Fibroblast of pulmonary artery (primary cell): ENCODE measurements around the gene RMRP.

ENCODE experiments used
- DNase-seq: peaks from one replicate; pipeline ENCODE4 v3.0.0-alpha.2; 2010; ENCODE audit warnings: low read depth
- H3K4me3 ChIP-seq: replicated peaks from 2 replicates; pipeline ENCODE4 v1.5.1; 2011; ENCODE audit warnings: low read depth, mild to moderate bottlenecking, control low read depth, low read length, moderate library complexity
- CTCF ChIP-seq: IDR thresholded peaks from 2 replicates; pipeline ENCODE4 v1.5.1; 2011; ENCODE audit warnings: mild to moderate bottlenecking, control low read depth, low read length, inconsistent platforms; ENCODE audit errors: missing control alignments

RMRP gene

GRCh38 chr9:35691334-35691650 is 33.5 kb upstream of the RMRP start:
- no peak for DNase-seq
- H3K4me3 ChIP-seq: peak overlapping the region; percentile 87
- TF ChIP-seq CTCF: no peak

- peak overlapping the region; percentile 87 for H3K4me3 ChIP-seq
- DNase-seq: peak; percentile 81
- no peak for TF ChIP-seq CTCF
These were observed 33.0 kb upstream of the RMRP start for GRCh38 chr9:35690614-35691333.

GRCh38 chr9:35690294-35690613 is 32.4 kb upstream of the RMRP start:
- no peak for TF ChIP-seq CTCF
- peak overlapping the region; percentile 87 for H3K4me3 ChIP-seq
- DNase-seq: no peak

GRCh38 chr9:35689542-35690293 is 31.9 kb upstream of the RMRP start, which contains the start of gene TPM2:
TSS of gene TPM2 (minus strand) at chr9:35689925. CDS start at chr9:35689817, 108 bp downstream.
- DNase-seq: peak; percentile 88
- no peak for TF ChIP-seq CTCF
- H3K4me3 ChIP-seq: peak within 1 kb of the TSS; percentile 87

GRCh38 chr9:35688558-35689541 is 31.0 kb upstream of the RMRP start:
- peak; percentile 76 for DNase-seq
- TF ChIP-seq CTCF: no peak
- peak overlapping the region; percentile 87 for H3K4me3 ChIP-seq

- no peak for DNase-seq
- H3K4me3 ChIP-seq: peak overlapping the region; percentile 87
- TF ChIP-seq CTCF: no peak
These were observed 30.2 kb upstream of the RMRP start for GRCh38 chr9:35687972-35688557.
